ENCODE results near the gene GPATCH8. TPM values are rescaled to one million over a fixed set of nuclear protein-coding genes. Genes with fewer than 3 reads are reported as not detected.
A peak's percentile ranks its signal among the peaks of the same experiment; 100 is the strongest.

Gene GPATCH8
- total and polyA plus RNA-seq, 2 of the 8 experiments (the other 6 are each of a cell fraction or from before 2014, with no cell fraction given), result 20.5 to 58.1 TPM

GRCh38 chr17:44533533-44534246, 30.5 kb upstream of the GPATCH8 start (continued):
- TF ChIP-seq NANOG (IDR thresholded peaks at IDR 0.05; ENCODE audit: insufficient read depth, low read depth, low read length, poor library complexity, severe bottlenecking), result no peak
- peak; percentile 80 for TF ChIP-seq CHD2 (IDR thresholded peaks at IDR 0.05; ENCODE audit: low read length)
- no peak for TF ChIP-seq CHD7 (IDR thresholded peaks at IDR 0.05; ENCODE audit: insufficient replicate concordance, low read length)
- TF ChIP-seq EGR1 (IDR thresholded peaks at IDR 0.05; ENCODE audit: borderline replicate concordance, low read depth, low read length), result 0 out of 2 replicates have a peak, but pooled peaks have one; percentile 35
- no peak for TF ChIP-seq EZH2 (IDR thresholded peaks at IDR 0.05; ENCODE audit: low read depth, low read length, severe bottlenecking)
- TF ChIP-seq HDAC6 (IDR thresholded peaks at IDR 0.05; ENCODE audit: low read depth, low read length), result no peak
- TF ChIP-seq KDM5A (IDR thresholded peaks at IDR 0.05; ENCODE audit: low read length), result no peak

Data from H1 (cell line).